Calu3 (cell line): Measurements from ENCODE around the gene APC2. TPM values are rescaled to one million over a fixed set of nuclear protein-coding genes. Genes with fewer than 3 reads are reported as not detected.

ENCODE experiments used
- Bru-seq: library from RNA; stranded (reverse); fragments of 400-500 nt; gene quantifications from one replicate; lab custom pipeline; 2021; lab: Mats Ljungman, UMichigan
- BruChase-seq, 2 experiments: library from RNA; stranded (reverse); fragments of 400-500 nt; gene quantifications; one replicate each; lab custom pipeline; 2021; lab: Mats Ljungman, UMichigan
- BruUV-seq: library from RNA; stranded (reverse); fragments of 400-500 nt; replicated peaks from 2 replicates; lab custom pipeline; 2021; lab: Mats Ljungman, UMichigan
- CTCF ChIA-PET: fragments of 300-600 bp; sonication (Branson Sonifier 250); formaldehyde crosslinking; loops from one replicate; lab custom pipeline; 2022; ENCODE audit warnings: antibody characterized with exemption; lab: Charles Lee
- DNase-seq: peaks from one replicate; pipeline ENCODE4 v3.0.0; 2022
- H3K27ac Mint-ChIP-seq: one replicate; pipeline ENCODE4 v1.8.0; 2022; ENCODE audit warnings: mixed read lengths; ENCODE audit not compliant: unreplicated experiment
- H3K27me3 Mint-ChIP-seq: one replicate; pipeline ENCODE4 v1.8.0; 2022; ENCODE audit warnings: mixed read lengths; ENCODE audit not compliant: unreplicated experiment
- H3K36me3 Mint-ChIP-seq: one replicate; pipeline ENCODE4 v1.8.0; 2022; ENCODE audit warnings: mild to moderate bottlenecking, moderate library complexity, mixed read lengths; ENCODE audit not compliant: insufficient read depth, unreplicated experiment
- H3K4me1 Mint-ChIP-seq: one replicate; pipeline ENCODE4 v1.8.0; 2022; ENCODE audit warnings: mild to moderate bottlenecking, low read depth, mixed read lengths; ENCODE audit not compliant: unreplicated experiment
- H3K4me3 Mint-ChIP-seq: one replicate; pipeline ENCODE4 v1.8.0; 2022; ENCODE audit warnings: mild to moderate bottlenecking, low read depth, moderate library complexity, mixed read lengths; ENCODE audit not compliant: unreplicated experiment
- H3K9me3 Mint-ChIP-seq: one replicate; pipeline ENCODE4 v1.8.0; 2022; ENCODE audit warnings: low read depth, mixed read lengths; ENCODE audit not compliant: unreplicated experiment
- intact Hi-C: fragments of 100-400 bp; cut with micrococcal nuclease; formaldehyde crosslinking; loops from one replicate; pipeline ENCODE4 v1.10.0; 2022; ENCODE audit not compliant: unreplicated experiment
- long read RNA-seq: library from polyadenylated mRNA; stranded (forward); transcript quantifications from one replicate; pipeline ENCODE4 v2.0.0, GENCODE V29; 2022
- total RNA-seq: library from RNA; stranded (reverse); gene quantifications from 2 replicates; pipeline ENCODE4 v1.2.3, GENCODE V29; 2022
- TF ChIP-seq, protein P1 (sequence below): fragments of 200-600 bp; IDR thresholded peaks from one replicate; pipeline ENCODE4 v1.8.0; 2022; ENCODE audit warnings: antibody characterized with exemption; ENCODE audit not compliant: unreplicated experiment

Gene APC2, protein sequence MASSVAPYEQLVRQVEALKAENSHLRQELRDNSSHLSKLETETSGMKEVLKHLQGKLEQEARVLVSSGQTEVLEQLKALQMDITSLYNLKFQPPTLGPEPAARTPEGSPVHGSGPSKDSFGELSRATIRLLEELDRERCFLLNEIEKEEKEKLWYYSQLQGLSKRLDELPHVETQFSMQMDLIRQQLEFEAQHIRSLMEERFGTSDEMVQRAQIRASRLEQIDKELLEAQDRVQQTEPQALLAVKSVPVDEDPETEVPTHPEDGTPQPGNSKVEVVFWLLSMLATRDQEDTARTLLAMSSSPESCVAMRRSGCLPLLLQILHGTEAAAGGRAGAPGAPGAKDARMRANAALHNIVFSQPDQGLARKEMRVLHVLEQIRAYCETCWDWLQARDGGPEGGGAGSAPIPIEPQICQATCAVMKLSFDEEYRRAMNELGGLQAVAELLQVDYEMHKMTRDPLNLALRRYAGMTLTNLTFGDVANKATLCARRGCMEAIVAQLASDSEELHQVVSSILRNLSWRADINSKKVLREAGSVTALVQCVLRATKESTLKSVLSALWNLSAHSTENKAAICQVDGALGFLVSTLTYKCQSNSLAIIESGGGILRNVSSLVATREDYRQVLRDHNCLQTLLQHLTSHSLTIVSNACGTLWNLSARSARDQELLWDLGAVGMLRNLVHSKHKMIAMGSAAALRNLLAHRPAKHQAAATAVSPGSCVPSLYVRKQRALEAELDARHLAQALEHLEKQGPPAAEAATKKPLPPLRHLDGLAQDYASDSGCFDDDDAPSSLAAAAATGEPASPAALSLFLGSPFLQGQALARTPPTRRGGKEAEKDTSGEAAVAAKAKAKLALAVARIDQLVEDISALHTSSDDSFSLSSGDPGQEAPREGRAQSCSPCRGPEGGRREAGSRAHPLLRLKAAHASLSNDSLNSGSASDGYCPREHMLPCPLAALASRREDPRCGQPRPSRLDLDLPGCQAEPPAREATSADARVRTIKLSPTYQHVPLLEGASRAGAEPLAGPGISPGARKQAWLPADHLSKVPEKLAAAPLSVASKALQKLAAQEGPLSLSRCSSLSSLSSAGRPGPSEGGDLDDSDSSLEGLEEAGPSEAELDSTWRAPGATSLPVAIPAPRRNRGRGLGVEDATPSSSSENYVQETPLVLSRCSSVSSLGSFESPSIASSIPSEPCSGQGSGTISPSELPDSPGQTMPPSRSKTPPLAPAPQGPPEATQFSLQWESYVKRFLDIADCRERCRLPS (N-terminal part only)
- total RNA-seq (0.12 and 0.44 TPM in 2 replicates), Bru-seq, nascent RNA (percentile 8 among the genes with signal in this experiment), BruChase-seq, experiment 1, labeled RNA remaining after a 6-hour chase (percentile 12 among the genes with signal in this experiment), BruChase-seq, experiment 2, labeled RNA remaining after a 2-hour chase (percentile 11 among the genes with signal in this experiment)
- long read RNA-seq, partial matches to known transcripts = 0 of 2 reads
- long read RNA-seq, other reads (novel, unspliced or antisense) = 2 of 2 reads

DNA sequence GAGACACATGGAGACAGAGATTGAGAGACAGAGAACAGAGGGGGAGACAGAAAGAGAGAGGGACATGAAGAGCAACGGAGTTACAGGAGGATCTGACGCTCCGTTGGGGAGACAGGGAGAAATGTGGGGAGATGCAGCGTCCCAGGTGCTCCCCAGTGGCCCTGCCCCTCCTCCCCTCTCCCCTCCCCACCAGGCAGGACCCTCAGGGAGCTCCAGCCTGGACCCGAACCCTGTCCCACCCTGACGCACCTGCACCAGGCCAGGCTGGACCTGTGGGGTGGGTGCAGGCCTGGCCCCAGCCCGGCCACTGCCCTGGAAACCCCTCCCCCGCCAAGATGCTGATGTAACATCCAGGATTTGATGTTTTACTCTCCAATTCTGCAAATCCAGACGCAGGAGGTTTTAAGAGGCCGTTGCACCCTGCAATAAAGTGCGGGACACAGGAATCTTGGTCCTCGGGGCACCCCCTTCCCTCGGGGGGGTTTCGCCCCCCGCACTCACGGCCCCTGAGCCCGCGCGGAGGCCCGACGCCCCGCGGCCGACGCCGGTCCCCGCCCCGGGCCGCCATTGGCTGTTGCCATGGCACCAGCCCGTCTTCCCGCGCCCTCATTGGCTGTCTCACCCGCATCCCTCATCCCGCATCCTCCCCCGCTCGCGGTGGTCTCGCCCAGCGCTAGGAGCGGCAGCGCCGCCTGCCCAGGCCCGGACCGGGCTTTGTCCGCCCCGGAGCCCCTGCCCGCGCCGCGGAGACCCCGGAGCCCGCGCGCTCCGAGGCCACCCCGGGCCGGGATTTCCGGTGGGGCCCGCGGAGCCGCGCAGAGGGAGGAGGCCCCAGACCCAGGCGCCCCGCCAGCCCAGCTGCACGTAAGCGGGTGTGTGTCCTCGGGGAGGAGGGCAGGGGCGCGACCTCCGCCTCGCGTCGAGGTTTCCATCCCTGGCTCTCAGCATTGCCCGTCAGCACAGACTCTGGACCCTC lies at the start of gene APC2:
APC2 (plus strand) TSS at position 655 of the 976 bp plus-strand sequence. CDS start 2,881 bp downstream, outside the sequence.
- TF ChIP-seq, protein P1, sequence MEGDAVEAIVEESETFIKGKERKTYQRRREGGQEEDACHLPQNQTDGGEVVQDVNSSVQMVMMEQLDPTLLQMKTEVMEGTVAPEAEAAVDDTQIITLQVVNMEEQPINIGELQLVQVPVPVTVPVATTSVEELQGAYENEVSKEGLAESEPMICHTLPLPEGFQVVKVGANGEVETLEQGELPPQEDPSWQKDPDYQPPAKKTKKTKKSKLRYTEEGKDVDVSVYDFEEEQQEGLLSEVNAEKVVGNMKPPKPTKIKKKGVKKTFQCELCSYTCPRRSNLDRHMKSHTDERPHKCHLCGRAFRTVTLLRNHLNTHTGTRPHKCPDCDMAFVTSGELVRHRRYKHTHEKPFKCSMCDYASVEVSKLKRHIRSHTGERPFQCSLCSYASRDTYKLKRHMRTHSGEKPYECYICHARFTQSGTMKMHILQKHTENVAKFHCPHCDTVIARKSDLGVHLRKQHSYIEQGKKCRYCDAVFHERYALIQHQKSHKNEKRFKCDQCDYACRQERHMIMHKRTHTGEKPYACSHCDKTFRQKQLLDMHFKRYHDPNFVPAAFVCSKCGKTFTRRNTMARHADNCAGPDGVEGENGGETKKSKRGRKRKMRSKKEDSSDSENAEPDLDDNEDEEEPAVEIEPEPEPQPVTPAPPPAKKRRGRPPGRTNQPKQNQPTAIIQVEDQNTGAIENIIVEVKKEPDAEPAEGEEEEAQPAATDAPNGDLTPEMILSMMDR = no peak
- H3K4me3 Mint-ChIP-seq = no peak within 1 kb of the TSS
- DNase-seq = no peak
- H3K4me1 Mint-ChIP-seq = no peaks in the 10 kb centered on the region
- peaks cover 80% of the 10 kb centered on the region for H3K27me3 Mint-ChIP-seq
- H3K9me3 Mint-ChIP-seq = no peaks in the 10 kb centered on the region
- no peak within 1 kb of the TSS for H3K27ac Mint-ChIP-seq
- H3K36me3 Mint-ChIP-seq = peaks cover 26% of the 10 kb centered on the region
- CTCF ChIA-PET = no interaction called here
- BruUV-seq = no TSS peak
- intact Hi-C loops = no loop called here

- no TSS peak for BruUV-seq
- TF ChIP-seq, protein P1 = no peak
- Mint-ChIP-seq H3K27me3 (no peaks in the 10 kb centered on the region), H3K27ac (no peak overlapping the region), H3K4me3 (peak overlapping the region; percentile 32), H3K36me3 (peaks cover 19% of the 10 kb centered on the region), H3K4me1 (peaks cover 10% of the 10 kb centered on the region), H3K9me3 (no peaks in the 10 kb centered on the region)
- intact Hi-C loops = no loop called here
- CTCF ChIA-PET = no interaction called here
- DNase-seq = no peak
Observed at GRCh38 chr19:1400281-1401137, 49.4 kb upstream of the APC2 start.

GRCh38 chr19:1401138-1401888 lies 48.6 kb upstream of the APC2 start, which contains the start of gene GAMT:
Gene GAMT, minus strand, starts transcription at chr19:1401542. Its CDS starts 66 bp downstream, at chr19:1401476.
- H3K27ac Mint-ChIP-seq = no peak within 1 kb of the TSS
- peak within 1 kb of the TSS; percentile 32 for H3K4me3 Mint-ChIP-seq
- BruUV-seq = no TSS peak
- CTCF ChIA-PET = no interaction called here
- H3K4me1 Mint-ChIP-seq = peaks cover 10% of the 10 kb centered on the region
- TF ChIP-seq, protein P1 = peak; percentile 25
- no peak for DNase-seq
- no peaks in the 10 kb centered on the region for H3K9me3 Mint-ChIP-seq
- H3K27me3 Mint-ChIP-seq = no peaks in the 10 kb centered on the region
- peaks cover 19% of the 10 kb centered on the region for H3K36me3 Mint-ChIP-seq
- intact Hi-C loops = no loop called here
